WTC11 (cell line): ENCODE measurements around the gene ATXN10. TPM values are rescaled to one million over a fixed set of nuclear protein-coding genes. Genes with fewer than 3 reads are reported as not detected.
A peak's percentile ranks its signal among the peaks of the same experiment; 100 is the strongest.

Source experiments
- ATAC-seq: fragments of 200-7000 bp; cut with Tn5 transposase; 2 replicates; pipeline ENCODE4 v1.10.0; 2021; ENCODE audit warnings: mild to moderate bottlenecking, moderate library complexity
- CTCF ChIA-PET: fragments of 300-600 bp; sonication (Branson Sonifier 250); formaldehyde crosslinking; loops from one replicate; lab custom pipeline; 2021; ENCODE audit warnings: antibody characterized with exemption; lab: Charles Lee
- POLR2A ChIA-PET: fragments of 350-600 bp; sonication (Branson Sonifier 250); formaldehyde crosslinking; loops from one replicate; lab custom pipeline; 2021; ENCODE audit warnings: antibody characterized with exemption; lab: Charles Lee
- DNase-seq: peaks from one replicate; pipeline ENCODE4 v3.0.0; 2021; ENCODE audit warnings: low spot score
- H3K27ac Mint-ChIP-seq: 2 replicates; pipeline ENCODE4 v1.8.0; 2021; ENCODE audit warnings: mixed read lengths
- H3K27me3 Mint-ChIP-seq: 2 replicates; pipeline ENCODE4 v1.8.0; 2021; ENCODE audit warnings: low read depth, mild to moderate bottlenecking, moderate library complexity, mixed read lengths
- H3K36me3 Mint-ChIP-seq: 2 replicates; pipeline ENCODE4 v1.8.0; 2021; ENCODE audit warnings: mixed read lengths
- H3K4me1 Mint-ChIP-seq: 2 replicates; pipeline ENCODE4 v1.8.0; 2022; ENCODE audit warnings: mixed read lengths
- H3K4me3 Mint-ChIP-seq: 2 replicates; pipeline ENCODE4 v1.8.0; 2021; ENCODE audit warnings: mild to moderate bottlenecking, moderate library complexity, mixed read lengths
- H3K9me3 Mint-ChIP-seq: 2 replicates; pipeline ENCODE4 v1.8.0; 2021; ENCODE audit warnings: mixed read lengths
- CREB1 ChIP-seq: sonication (generic); formaldehyde crosslinking; IDR thresholded peaks from 2 replicates; pipeline ENCODE4 v1.8.0; 2023; ENCODE audit warnings: mild to moderate bottlenecking, missing genetic modification reagents
- CREM ChIP-seq: sonication (generic); formaldehyde crosslinking; IDR thresholded peaks from 2 replicates; pipeline ENCODE4 v1.8.1; 2022; ENCODE audit warnings: mild to moderate bottlenecking, missing genetic modification reagents, moderate library complexity
- E2F4 ChIP-seq: sonication (generic); formaldehyde crosslinking; IDR thresholded peaks from 2 replicates; pipeline ENCODE4 v1.8.1; 2022; ENCODE audit warnings: low read depth, mild to moderate bottlenecking, moderate library complexity, missing genetic modification reagents, borderline replicate concordance
- EMX1 ChIP-seq: fragments of 250-450 bp; sonication (Bioruptor Pico); IDR thresholded peaks from 2 replicates; pipeline ENCODE4 v1.8.0; 2021; ENCODE audit warnings: mild to moderate bottlenecking
- ETV6 ChIP-seq: sonication (generic); formaldehyde crosslinking; IDR thresholded peaks from 2 replicates; pipeline ENCODE4 v1.8.1; 2022; ENCODE audit warnings: mild to moderate bottlenecking, missing genetic modification reagents
- IRF1 ChIP-seq: sonication (generic); formaldehyde crosslinking; IDR thresholded peaks from 2 replicates; pipeline ENCODE4 v1.8.0; 2023; ENCODE audit warnings: missing genetic modification reagents
- MAX ChIP-seq: sonication (generic); formaldehyde crosslinking; IDR thresholded peaks from 2 replicates; pipeline ENCODE4 v1.8.0; 2022; ENCODE audit warnings: mild to moderate bottlenecking, missing genetic modification reagents
- NFATC4 ChIP-seq: fragments of 250-450 bp; sonication (Bioruptor Pico); IDR thresholded peaks from 2 replicates; pipeline ENCODE4 v1.9.0; 2021; ENCODE audit warnings: mild to moderate bottlenecking
- STAT6 ChIP-seq: sonication (generic); formaldehyde crosslinking; conservative IDR thresholded peaks from 2 replicates; pipeline ENCODE4 v1.8.1; 2023; ENCODE audit warnings: mild to moderate bottlenecking, low read depth, missing genetic modification reagents, moderate library complexity
- TEAD1 ChIP-seq: sonication (generic); formaldehyde crosslinking; IDR thresholded peaks from 2 replicates; pipeline ENCODE4 v1.8.0; 2022; ENCODE audit warnings: mild to moderate bottlenecking, missing genetic modification reagents
- TEAD4 ChIP-seq: sonication (generic); formaldehyde crosslinking; IDR thresholded peaks from 2 replicates; pipeline ENCODE4 v1.8.0; 2022; ENCODE audit warnings: mild to moderate bottlenecking, missing genetic modification reagents
- TP53 ChIP-seq: sonication (generic); formaldehyde crosslinking; IDR thresholded peaks from 2 replicates; pipeline ENCODE4 v1.8.1; 2023; ENCODE audit warnings: mild to moderate bottlenecking, missing genetic modification reagents
- ZBTB43 ChIP-seq: sonication (generic); formaldehyde crosslinking; IDR thresholded peaks from 2 replicates; pipeline ENCODE4 v1.8.1; 2023; ENCODE audit warnings: mild to moderate bottlenecking, missing genetic modification reagents
- ZNF416 ChIP-seq: fragments of 250-450 bp; sonication (Bioruptor Pico); IDR thresholded peaks from 2 replicates; pipeline ENCODE4 v1.9.0; 2021; ENCODE audit warnings: mild to moderate bottlenecking, inconsistent platforms
- ZNF512 ChIP-seq: sonication (generic); formaldehyde crosslinking; IDR thresholded peaks from 2 replicates; pipeline ENCODE4 v1.8.1; 2022; ENCODE audit warnings: missing genetic modification reagents, borderline replicate concordance
- total RNA-seq: library from RNA; stranded (reverse); gene quantifications from 3 replicates; pipeline ENCODE4 v1.2.3, GENCODE V29; 2021
- TF ChIP-seq, protein P1 (sequence below): sonication (generic); formaldehyde crosslinking; IDR thresholded peaks from 2 replicates; pipeline ENCODE4 v1.8.0; 2022; ENCODE audit warnings: mild to moderate bottlenecking, missing genetic modification reagents

Gene ATXN10
- total RNA-seq, 1 experiment from 2014 or later = 185 TPM

DNA sequence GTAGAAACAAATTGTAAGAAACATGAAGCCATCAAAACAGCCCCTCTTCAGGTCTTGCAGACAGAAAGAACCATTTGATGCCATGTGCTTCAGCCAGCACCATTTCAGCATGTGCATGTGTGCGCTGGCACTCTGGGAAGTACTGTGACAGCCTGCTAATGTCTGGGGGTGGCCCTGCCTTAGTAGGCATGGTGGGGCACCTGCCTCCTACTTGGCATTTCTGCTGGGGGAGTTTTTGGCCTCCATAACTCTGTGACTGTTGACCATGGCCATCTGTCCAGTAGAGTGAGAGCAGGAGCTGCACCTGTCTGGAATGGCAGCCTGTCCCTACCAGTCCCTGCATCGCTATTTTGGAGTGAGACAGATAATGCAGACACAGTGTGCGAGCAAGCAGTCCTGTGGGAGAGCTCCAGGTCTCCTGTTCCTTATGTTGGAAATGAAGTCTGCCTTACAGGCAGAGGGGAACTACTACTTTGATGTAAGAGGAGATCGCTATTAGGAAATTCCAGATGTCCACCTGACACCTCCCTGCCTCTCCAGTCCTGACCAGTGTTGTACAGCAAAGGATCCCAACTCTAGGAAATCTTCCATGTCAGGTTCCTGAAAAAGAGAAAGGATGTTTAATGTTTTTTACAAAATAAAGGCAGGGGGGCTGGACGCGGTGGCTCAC lies 102.5 kb downstream of the ATXN10 start (continued):
- TF ChIP-seq, protein P1, sequence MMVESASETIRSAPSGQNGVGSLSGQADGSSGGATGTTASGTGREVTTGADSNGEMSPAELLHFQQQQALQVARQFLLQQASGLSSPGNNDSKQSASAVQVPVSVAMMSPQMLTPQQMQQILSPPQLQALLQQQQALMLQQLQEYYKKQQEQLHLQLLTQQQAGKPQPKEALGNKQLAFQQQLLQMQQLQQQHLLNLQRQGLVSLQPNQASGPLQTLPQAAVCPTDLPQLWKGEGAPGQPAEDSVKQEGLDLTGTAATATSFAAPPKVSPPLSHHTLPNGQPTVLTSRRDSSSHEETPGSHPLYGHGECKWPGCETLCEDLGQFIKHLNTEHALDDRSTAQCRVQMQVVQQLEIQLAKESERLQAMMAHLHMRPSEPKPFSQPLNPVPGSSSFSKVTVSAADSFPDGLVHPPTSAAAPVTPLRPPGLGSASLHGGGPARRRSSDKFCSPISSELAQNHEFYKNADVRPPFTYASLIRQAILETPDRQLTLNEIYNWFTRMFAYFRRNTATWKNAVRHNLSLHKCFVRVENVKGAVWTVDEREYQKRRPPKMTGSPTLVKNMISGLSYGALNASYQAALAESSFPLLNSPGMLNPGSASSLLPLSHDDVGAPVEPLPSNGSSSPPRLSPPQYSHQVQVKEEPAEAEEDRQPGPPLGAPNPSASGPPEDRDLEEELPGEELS (CRISPR knock-in tag) = no peak
- TF ChIP-seq, all 79 proteins: peak for 0

GRCh38 chr22:45775062-45775461 lies 103.4 kb downstream of the ATXN10 start:
- Mint-ChIP-seq H3K4me3 (no peak overlapping the region), H3K36me3 (peaks cover 9% of the 10 kb centered on the region), H3K9me3 (no peaks in the 10 kb centered on the region; the same call in 1 of the 2 replicates), H3K4me1 (peaks cover 41% of the 10 kb centered on the region), H3K27ac (peak overlapping the region; percentile 44; the same call in 1 of the 2 replicates), H3K27me3 (no peaks in the 10 kb centered on the region)
- ChIA-PET POLR2A (no interaction called here), CTCF (no interaction called here)
- no peak for TF ChIP-seq EMX1
- TF ChIP-seq MAX (CRISPR knock-in tag) = no peak
- TF ChIP-seq TEAD4 = no peak
- TF ChIP-seq CREB1 (CRISPR knock-in tag) = no peak
- TF ChIP-seq ZNF416 (CRISPR knock-in tag) = no peak
- no peak for TF ChIP-seq TP53 (CRISPR knock-in tag)
- no peak for TF ChIP-seq ZBTB43
- no peak for TF ChIP-seq CREM
- no peak for TF ChIP-seq STAT6 (CRISPR knock-in tag)
- TF ChIP-seq ZNF512 (CRISPR knock-in tag) = no peak
- TF ChIP-seq NFATC4 (CRISPR knock-in tag) = no peak
- no peak for TF ChIP-seq TEAD1 (CRISPR knock-in tag)
- no peak for TF ChIP-seq ETV6 (CRISPR knock-in tag)
- no peak for TF ChIP-seq IRF1 (CRISPR knock-in tag)
- TF ChIP-seq E2F4 (CRISPR knock-in tag) = no peak
- ATAC-seq = no peak
- DNase-seq = no peak
